ENCODE measurements around the gene RRP15.

RRP15 gene

DNA sequence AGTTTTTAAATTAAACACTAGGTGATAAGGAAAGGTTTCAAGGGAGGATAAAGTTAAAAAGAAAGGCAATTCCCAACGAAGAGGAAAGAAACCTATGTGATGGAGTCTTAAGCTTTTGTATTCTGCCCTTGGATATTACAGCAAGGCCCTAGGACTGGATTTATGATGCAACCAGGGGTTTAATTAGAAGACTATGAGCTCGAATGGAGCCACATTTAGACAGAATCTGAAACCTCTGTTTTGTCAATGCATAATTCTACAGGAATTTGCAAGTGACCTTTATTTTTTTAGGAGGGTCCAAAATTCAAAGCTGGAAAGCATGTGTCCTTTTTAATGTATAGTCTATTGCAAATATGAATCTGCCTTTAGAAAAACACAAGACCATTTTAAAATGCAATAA, 98.0 kb downstream of the RRP15 start:
- no peaks in the 10 kb centered on the region for H3K27me3 ChIP-seq (ENCODE audit: insufficient read depth, low read length)
- no peaks in the 10 kb centered on the region for H3K36me3 ChIP-seq (ENCODE audit: insufficient read depth, low read depth, low read length)
- H3K4me3 ChIP-seq (ENCODE audit: low read length): no peak overlapping the region
- H3K4me1 ChIP-seq (ENCODE audit: insufficient read depth, low read length): no peaks in the 10 kb centered on the region
- H3K9ac ChIP-seq (ENCODE audit: low read depth, low read length): no peak overlapping the region
- H3K9me3 ChIP-seq (ENCODE audit: insufficient read depth, low read depth, low read length): no peaks in the 10 kb centered on the region
- H3K27ac ChIP-seq (ENCODE audit: low read length): no peak overlapping the region

GRCh38 chr1:218383681-218384080, 98.6 kb downstream of the RRP15 start:
- no peaks in the 10 kb centered on the region for H3K36me3 ChIP-seq (ENCODE audit: insufficient read depth, low read depth, low read length)
- no peak overlapping the region for H3K9ac ChIP-seq (ENCODE audit: low read depth, low read length)
- H3K9me3 ChIP-seq (ENCODE audit: insufficient read depth, low read depth, low read length): no peaks in the 10 kb centered on the region
- no peaks in the 10 kb centered on the region for H3K27me3 ChIP-seq (ENCODE audit: insufficient read depth, low read length)
- H3K27ac ChIP-seq (ENCODE audit: low read length): no peak overlapping the region
- no peaks in the 10 kb centered on the region for H3K4me1 ChIP-seq (ENCODE audit: insufficient read depth, low read length)
- H3K4me3 ChIP-seq (ENCODE audit: low read length): no peak overlapping the region

GRCh38 chr1:218384581-218384993, 99.5 kb downstream of the RRP15 start:
- Histone ChIP-seq H3K27me3 (ENCODE audit: insufficient read depth, low read length) (no peaks in the 10 kb centered on the region), H3K36me3 (ENCODE audit: insufficient read depth, low read depth, low read length) (no peaks in the 10 kb centered on the region), H3K27ac (ENCODE audit: low read length) (no peak overlapping the region), H3K9me3 (ENCODE audit: insufficient read depth, low read depth, low read length) (no peaks in the 10 kb centered on the region), H3K4me1 (ENCODE audit: insufficient read depth, low read length) (no peaks in the 10 kb centered on the region), H3K4me3 (ENCODE audit: low read length) (no peak overlapping the region), H3K9ac (ENCODE audit: low read depth, low read length) (no peak overlapping the region)
